Tibial artery (tissue), 4 donors: ENCODE results near the gene ASCL4.
A peak's percentile ranks its signal among the peaks of the same experiment; 100 is the strongest.

Source experiments
- DNase-seq, 2 donors: peaks; one replicate each; pipeline ENCODE4 v3.0.0-alpha.2; 2019
- H3K27ac ChIP-seq, 2 donors: fragments of 200-600 bp; sonication (generic) in 1 of 2; 1 replicate in 1 of 2; 2 replicates in 1 of 2; pipeline ENCODE4 v1.5.1; 2018 to 2019; ENCODE audit warnings: mild to moderate bottlenecking in 1 of 2
- H3K27me3 ChIP-seq, 2 donors: fragments of 200-600 bp; sonication (generic) in 1 of 2; one replicate each; pipeline versions ENCODE4 v1.5.1 to v1.6.0; 2016 to 2019
- H3K36me3 ChIP-seq, 3 donors: fragments of 200-600 bp; sonication (generic) in 2 of 3; one replicate each; pipeline ENCODE4 v1.5.1; 2016 to 2019; ENCODE audit warnings: mild to moderate bottlenecking in 2 of 3
- H3K4me1 ChIP-seq, 4 donors: fragments of 200-600 bp; sonication (generic) in 2 of 4; 1 replicate in 3 of 4; 2 replicates in 1 of 4; pipeline ENCODE4 v1.5.1; 2016 to 2019
- H3K4me3 ChIP-seq, 2 donors: fragments of 200-600 bp; sonication (generic) in 1 of 2; 1 replicate in 1 of 2; 2 replicates in 1 of 2; pipeline ENCODE4 v1.5.1; 2018 to 2019; ENCODE audit warnings: mild to moderate bottlenecking in 2 of 2
- H3K9me3 ChIP-seq, 3 donors: fragments of 200-600 bp; sonication (generic) in 1 of 3; one replicate each; pipeline ENCODE4 v1.5.1; 2016 to 2019
- intact Hi-C: fragments of 100-400 bp; cut with DNase I; formaldehyde crosslinking; loops from one replicate; pipeline ENCODE4 v1.15.0; 2023; ENCODE audit warnings: low total_unique reads
- TF ChIP-seq, protein P1 (sequence below), 2 experiments: fragments of 200-600 bp in 1 of 2; fragments of 450-650 bp in 1 of 2; IDR thresholded peaks; one replicate each; pipeline ENCODE4 v1.5.1; 2017 to 2019; ENCODE audit warnings: antibody characterized with exemption in 2 of 2, mild to moderate bottlenecking in 1 of 2, moderate library complexity in 1 of 2

Gene ASCL4

DNA sequence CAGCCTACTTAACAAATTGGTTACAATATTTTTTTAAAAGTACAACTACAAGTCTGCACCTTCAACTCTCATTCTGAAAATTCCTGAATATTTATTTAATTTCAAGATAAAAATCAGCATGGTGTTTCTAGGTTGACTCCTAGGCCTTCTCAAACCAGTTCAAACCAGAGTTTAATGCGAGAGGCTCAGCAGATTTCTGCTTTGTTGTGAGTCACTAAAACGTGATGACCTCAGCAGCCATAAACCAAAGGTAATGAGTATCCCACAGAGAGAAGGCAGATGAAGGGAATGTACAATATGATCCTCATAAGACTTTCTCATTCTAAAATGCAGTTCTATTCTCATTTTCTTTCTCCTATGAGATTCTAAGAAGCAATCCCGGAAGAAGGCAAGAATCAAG lies 15.1 kb upstream of the ASCL4 start:
- Histone ChIP-seq H3K27ac (peak overlapping the region in 1 of 2 donors; percentile 65), H3K9me3 (no peaks in the 10 kb centered on the region), H3K27me3 (no peaks in the 10 kb centered on the region), H3K36me3 (peaks cover 26 to 28% (median 27%) of the 10 kb centered on the region in 3 donors), H3K4me3 (peak overlapping the region in 1 of 2 donors; percentile 71), H3K4me1 (peaks cover 0 to 37% (median 23%) of the 10 kb centered on the region in 4 donors)
- TF ChIP-seq, protein P1, sequence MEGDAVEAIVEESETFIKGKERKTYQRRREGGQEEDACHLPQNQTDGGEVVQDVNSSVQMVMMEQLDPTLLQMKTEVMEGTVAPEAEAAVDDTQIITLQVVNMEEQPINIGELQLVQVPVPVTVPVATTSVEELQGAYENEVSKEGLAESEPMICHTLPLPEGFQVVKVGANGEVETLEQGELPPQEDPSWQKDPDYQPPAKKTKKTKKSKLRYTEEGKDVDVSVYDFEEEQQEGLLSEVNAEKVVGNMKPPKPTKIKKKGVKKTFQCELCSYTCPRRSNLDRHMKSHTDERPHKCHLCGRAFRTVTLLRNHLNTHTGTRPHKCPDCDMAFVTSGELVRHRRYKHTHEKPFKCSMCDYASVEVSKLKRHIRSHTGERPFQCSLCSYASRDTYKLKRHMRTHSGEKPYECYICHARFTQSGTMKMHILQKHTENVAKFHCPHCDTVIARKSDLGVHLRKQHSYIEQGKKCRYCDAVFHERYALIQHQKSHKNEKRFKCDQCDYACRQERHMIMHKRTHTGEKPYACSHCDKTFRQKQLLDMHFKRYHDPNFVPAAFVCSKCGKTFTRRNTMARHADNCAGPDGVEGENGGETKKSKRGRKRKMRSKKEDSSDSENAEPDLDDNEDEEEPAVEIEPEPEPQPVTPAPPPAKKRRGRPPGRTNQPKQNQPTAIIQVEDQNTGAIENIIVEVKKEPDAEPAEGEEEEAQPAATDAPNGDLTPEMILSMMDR (IDR thresholded peaks at IDR 0.05): no peak
- no peak for DNase-seq
- intact Hi-C loops: no loop called here

DNA sequence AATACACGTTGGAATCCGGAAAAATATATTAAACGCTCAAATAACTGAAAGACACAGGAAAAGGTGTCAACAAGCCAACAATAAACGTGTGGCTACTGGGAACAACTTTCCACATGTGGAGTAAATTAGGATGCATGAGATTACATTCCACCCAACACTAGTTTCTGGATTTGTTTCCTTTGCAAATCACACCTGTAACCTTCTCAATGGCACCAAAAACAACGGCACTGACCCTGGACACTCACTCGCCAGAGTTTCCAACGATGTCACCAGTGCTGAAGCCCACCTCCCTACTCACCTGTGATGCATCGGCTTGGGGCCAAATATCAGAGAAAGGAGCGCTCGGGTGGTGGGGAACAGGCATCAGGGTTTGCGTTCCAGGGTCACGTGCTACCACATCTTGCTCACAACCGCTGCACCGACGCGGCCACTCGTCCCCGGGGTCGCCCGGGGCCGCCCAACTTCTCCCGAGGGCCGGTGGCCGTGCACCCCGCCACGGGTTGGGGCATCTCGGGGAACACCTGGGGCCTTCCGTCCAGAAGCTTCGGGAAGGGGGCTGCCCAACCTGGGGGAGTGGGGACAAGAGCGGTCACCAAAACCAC lies 14.2 kb upstream of the ASCL4 start:
- Histone ChIP-seq H3K4me3 (peak overlapping the region; percentile 66 to 71), H3K27me3 (no peaks in the 10 kb centered on the region), H3K27ac (peak overlapping the region; percentile 55 to 65), H3K36me3 (peaks cover 17 to 19% (median 18%) of the 10 kb centered on the region in 3 donors), H3K9me3 (no peaks in the 10 kb centered on the region), H3K4me1 (peaks cover 0 to 37% (median 23%) of the 10 kb centered on the region in 4 donors)
- TF ChIP-seq, protein P1 (IDR thresholded peaks at IDR 0.05): no peak
- intact Hi-C loops: no loop called here
- peak; percentile 34 to 69 for DNase-seq

DNA sequence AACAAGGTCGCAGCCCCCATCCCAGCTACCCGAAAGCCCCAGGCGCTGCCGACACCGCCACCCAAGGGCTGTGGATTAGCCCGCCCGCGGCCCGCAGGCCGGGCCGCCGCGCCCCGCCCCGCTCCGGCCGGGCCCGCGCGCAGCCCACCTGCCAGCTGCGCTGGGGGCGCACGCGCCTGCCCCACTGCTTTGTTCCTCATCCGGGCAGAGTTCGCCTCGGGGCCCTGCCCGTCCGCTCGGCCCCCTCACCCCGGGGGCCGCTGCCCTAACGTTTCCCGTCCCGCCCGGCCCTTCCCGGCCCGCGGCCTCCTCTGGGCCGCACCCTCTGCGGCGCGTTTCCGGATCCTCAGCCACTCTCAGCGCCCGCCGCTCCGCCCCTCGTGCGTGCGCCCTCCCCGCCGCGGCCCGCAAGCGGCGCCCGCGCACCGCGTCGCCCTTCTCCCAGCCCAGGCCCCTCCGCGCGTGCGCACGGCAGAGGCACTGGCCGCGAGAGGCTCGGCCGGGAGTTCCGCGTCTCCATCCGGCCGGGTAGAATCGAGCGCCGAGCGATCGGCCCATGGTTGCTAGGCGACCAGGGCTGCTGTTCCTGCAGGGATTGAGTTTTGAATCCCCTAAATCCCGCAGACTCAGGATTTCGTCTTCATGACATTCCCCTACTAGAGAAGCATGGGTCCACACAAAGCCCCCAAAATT lies 13.5 kb upstream of the ASCL4 start, which contains the start of gene PRDM4:
Gene PRDM4, minus strand, starts transcription at position 329 of the 693 bp plus-strand sequence. CDS start 622 bp downstream, outside the sequence.
- TF ChIP-seq, protein P1 (IDR thresholded peaks at IDR 0.05): peak; percentile 26 to 44
- intact Hi-C loops: loop anchor here (1.0 kb wide), 1 partner anchor 76 kb away; the partner anchor contains the start of gene PWP1

DNA sequence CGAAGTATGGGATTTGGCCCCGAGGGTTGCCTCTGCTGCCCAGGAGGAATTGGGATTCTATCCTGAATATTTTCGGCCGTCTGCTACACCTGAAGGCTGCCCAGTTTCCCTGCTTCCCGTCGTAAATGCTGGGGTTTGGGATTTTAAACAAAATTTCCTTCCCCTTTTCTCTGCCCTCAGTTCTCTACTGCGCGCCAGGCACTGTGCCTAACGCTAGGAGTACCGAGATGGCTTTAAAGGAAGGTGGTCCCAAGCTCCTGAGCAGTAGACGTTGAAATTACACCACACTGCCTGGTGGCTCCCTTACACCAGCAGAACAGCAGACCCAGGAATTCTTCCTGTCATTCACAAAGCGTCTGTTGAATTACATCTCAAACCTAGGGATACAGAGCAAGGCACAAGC lies 13.0 kb upstream of the ASCL4 start:
- no peaks in the 10 kb centered on the region for H3K27me3 ChIP-seq
- intact Hi-C loops: loop anchor here (1.0 kb wide), 1 partner anchor 76 kb away; the partner anchor contains the start of gene PWP1
- H3K27ac ChIP-seq: peak overlapping the region; percentile 55 to 73
- H3K36me3 ChIP-seq: peaks cover 5 to 7% (median 6%) of the 10 kb centered on the region in 3 donors
- peaks cover 0 to 37% (median 23%) of the 10 kb centered on the region in 4 donors for H3K4me1 ChIP-seq
- TF ChIP-seq, protein P1 (IDR thresholded peaks at IDR 0.05): no peak
- DNase-seq: no peak
- no peaks in the 10 kb centered on the region for H3K9me3 ChIP-seq
- H3K4me3 ChIP-seq: peak overlapping the region; percentile 66 to 71

More for the DNA sequence above, 13.5 kb upstream of the ASCL4 start, which contains the start of gene PRDM4:
- Histone ChIP-seq H3K27ac (peak within 1 kb of the TSS; percentile 55 to 73), H3K27me3 (no peaks in the 10 kb centered on the region), H3K4me1 (peaks cover 0 to 37% (median 23%) of the 10 kb centered on the region in 4 donors), H3K36me3 (peaks cover 11 to 13% (median 11%) of the 10 kb centered on the region in 3 donors), H3K4me3 (peak within 1 kb of the TSS; percentile 66 to 71), H3K9me3 (no peaks in the 10 kb centered on the region)
- peak; percentile 93 to 97 for DNase-seq

DNA sequence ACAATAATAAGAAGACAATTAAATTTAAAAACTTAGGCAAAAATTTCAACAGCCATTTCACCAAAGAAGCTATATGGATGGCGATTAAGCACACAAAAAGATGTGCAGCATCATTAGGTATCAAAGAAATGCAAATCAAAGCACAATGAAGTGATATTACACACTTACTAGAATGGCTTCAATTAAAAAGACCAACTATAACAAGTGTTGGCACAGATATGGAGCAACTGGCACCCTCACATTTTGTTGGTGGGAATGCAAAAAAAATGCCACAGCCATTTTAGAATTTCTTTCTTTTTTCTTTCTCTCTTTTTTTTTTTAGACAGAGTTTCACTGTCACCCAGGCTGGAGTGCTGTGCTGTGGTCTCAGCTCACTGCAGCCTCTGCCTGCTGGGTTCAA lies 11.6 kb upstream of the ASCL4 start:
- no peak overlapping the region for H3K27ac ChIP-seq
- no peaks in the 10 kb centered on the region for H3K27me3 ChIP-seq
- no peaks in the 10 kb centered on the region for H3K36me3 ChIP-seq
- TF ChIP-seq, protein P1 (IDR thresholded peaks at IDR 0.05): no peak
- no peak overlapping the region for H3K4me3 ChIP-seq
- no peak for DNase-seq
- intact Hi-C loops: no loop called here
- H3K4me1 ChIP-seq: peaks cover 0 to 30% (median 23%) of the 10 kb centered on the region in 4 donors
- no peaks in the 10 kb centered on the region for H3K9me3 ChIP-seq
